ENCODE data around the gene COL4A2.

Gene COL4A2

GRCh38 chr13:110272651-110273050 is 34.4 kb upstream of the COL4A2 start:
- no peak for DNase-seq (ENCODE audit: low read depth)

GRCh38 chr13:110273254-110273653 is 33.8 kb upstream of the COL4A2 start:
- DNase-seq (ENCODE audit: low read depth) = no peak

- DNase-seq (ENCODE audit: low read depth) = no peak
Measured at GRCh38 chr13:110274687-110275086, 32.4 kb upstream of the COL4A2 start.

- no peak for DNase-seq (ENCODE audit: low read depth)
Measured at GRCh38 chr13:110275931-110276552, 31.0 kb upstream of the COL4A2 start.

GRCh38 chr13:110276553-110276950 is 30.5 kb upstream of the COL4A2 start:
- DNase-seq (ENCODE audit: low read depth) = no peak

GRCh38 chr13:110277357-110277975 is 29.6 kb upstream of the COL4A2 start:
- no peak for DNase-seq (ENCODE audit: low read depth)

GRCh38 chr13:110278859-110279258 is 28.2 kb upstream of the COL4A2 start:
- no peak for DNase-seq (ENCODE audit: low read depth)

GRCh38 chr13:110279684-110280083 is 27.4 kb upstream of the COL4A2 start:
- no peak for DNase-seq (ENCODE audit: low read depth)

- DNase-seq (ENCODE audit: low read depth) = no peak
Measured at GRCh38 chr13:110280231-110280813, 26.8 kb upstream of the COL4A2 start.

- DNase-seq (ENCODE audit: low read depth) = no peak
Measured at GRCh38 chr13:110280985-110281688, 25.9 kb upstream of the COL4A2 start.

- no peak for DNase-seq (ENCODE audit: low read depth)
Measured at GRCh38 chr13:110281736-110282135, 25.3 kb upstream of the COL4A2 start.

GRCh38 chr13:110282316-110282841 is 24.7 kb upstream of the COL4A2 start:
- no peak for DNase-seq (ENCODE audit: low read depth)

- DNase-seq (ENCODE audit: low read depth) = no peak
Measured at GRCh38 chr13:110283736-110284517, 23.2 kb upstream of the COL4A2 start.

GRCh38 chr13:110284779-110285484 is 22.2 kb upstream of the COL4A2 start:
- DNase-seq (ENCODE audit: low read depth) = no peak

GRCh38 chr13:110285991-110286832 is 20.9 kb upstream of the COL4A2 start:
- DNase-seq (ENCODE audit: low read depth) = no peak

GRCh38 chr13:110286833-110287819 is 20.0 kb upstream of the COL4A2 start:
- DNase-seq (ENCODE audit: low read depth) = no peak

- no peak for DNase-seq (ENCODE audit: low read depth)
Measured at GRCh38 chr13:110289174-110289573, 17.9 kb upstream of the COL4A2 start.

GRCh38 chr13:110289661-110290060 is 17.4 kb upstream of the COL4A2 start:
- DNase-seq (ENCODE audit: low read depth) = no peak

GRCh38 chr13:110290153-110290552 is 16.9 kb upstream of the COL4A2 start:
- DNase-seq (ENCODE audit: low read depth) = no peak
